GM12872 (cell line): ENCODE data around the gene MED13L.

Source experiments
- TF ChIP-seq, protein P1 (sequence below): IDR thresholded peaks from 3 replicates; pipeline ENCODE4 v1.5.1; 2011; ENCODE audit warnings: low read depth, mild to moderate bottlenecking, low read length, moderate library complexity; ENCODE audit not compliant: insufficient read depth

Gene MED13L

DNA sequence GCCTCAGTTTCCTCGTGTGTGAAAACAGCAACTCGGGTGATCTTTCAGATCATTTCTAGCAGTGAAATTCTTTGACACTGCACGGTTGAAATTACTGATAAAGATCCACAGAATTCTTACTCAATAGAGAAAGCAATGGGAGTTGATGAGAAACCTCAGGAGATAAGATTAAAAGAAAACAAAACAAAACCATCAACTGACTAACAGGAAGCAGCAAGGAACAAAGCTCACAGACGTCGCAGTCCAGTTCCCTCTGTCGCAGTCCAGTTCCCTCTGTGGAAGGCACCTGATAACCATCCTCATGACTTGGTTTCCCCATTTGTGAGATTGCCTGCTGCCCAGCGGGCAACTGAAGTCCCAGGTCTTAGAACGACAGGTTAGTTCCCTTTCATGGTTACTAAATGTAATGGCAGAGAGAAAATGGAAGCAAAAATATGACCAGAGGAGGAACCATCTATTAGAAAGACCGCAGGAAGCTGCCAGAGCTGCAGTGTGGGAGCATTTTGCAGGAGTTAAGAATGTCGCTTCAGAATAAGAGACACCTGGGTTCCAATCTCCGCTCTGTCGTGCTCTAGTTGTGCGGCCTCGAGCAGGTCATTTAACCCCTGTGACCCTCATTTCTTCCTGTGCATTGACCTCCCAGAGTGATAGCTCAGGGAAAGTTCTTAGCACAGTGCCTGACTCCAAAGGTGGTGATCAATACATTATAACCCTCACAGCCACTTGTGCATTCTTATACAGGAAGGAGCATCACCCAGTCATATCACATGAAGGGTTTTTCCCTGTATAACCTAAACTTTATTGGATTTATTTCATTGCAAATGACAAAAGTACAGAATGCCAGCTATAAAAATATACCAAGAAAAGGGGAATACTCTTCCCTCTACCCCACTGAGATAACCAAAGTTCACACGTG lies 5.1 kb upstream of the MED13L start:
- TF ChIP-seq, protein P1, sequence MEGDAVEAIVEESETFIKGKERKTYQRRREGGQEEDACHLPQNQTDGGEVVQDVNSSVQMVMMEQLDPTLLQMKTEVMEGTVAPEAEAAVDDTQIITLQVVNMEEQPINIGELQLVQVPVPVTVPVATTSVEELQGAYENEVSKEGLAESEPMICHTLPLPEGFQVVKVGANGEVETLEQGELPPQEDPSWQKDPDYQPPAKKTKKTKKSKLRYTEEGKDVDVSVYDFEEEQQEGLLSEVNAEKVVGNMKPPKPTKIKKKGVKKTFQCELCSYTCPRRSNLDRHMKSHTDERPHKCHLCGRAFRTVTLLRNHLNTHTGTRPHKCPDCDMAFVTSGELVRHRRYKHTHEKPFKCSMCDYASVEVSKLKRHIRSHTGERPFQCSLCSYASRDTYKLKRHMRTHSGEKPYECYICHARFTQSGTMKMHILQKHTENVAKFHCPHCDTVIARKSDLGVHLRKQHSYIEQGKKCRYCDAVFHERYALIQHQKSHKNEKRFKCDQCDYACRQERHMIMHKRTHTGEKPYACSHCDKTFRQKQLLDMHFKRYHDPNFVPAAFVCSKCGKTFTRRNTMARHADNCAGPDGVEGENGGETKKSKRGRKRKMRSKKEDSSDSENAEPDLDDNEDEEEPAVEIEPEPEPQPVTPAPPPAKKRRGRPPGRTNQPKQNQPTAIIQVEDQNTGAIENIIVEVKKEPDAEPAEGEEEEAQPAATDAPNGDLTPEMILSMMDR: no peak

DNA sequence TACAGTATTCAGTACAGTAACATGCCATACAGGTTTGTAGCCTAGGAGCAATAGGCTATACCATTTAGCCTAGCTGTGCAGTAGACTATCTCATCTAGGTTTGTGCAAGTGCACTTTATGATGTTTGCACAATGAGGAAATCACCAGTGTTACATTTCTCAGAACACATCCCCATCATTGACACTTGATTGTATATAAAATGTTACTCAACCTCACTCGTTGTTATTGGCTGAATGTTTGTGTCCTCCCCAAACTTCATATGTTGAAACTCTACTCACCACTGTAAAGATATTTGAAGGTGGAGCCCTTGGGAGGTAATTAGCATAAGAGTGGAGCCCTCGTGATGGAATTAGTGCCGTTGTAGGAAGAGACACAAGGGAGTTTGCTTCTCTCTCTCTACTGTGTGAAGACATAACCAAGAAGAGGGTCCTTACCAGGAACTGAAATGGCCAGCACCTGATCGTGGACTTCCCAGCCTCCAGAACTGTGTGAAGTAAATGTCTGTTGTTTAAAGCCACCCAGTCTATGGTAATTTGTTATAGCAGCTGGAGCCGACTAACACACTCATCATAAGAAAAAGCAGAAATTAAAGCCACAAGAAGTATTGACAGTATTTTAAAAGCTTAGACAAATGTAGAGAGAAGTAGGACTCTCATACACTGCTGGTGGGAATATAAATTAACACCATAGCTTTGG lies 3.2 kb upstream of the MED13L start:
- TF ChIP-seq, protein P1: no peak

DNA sequence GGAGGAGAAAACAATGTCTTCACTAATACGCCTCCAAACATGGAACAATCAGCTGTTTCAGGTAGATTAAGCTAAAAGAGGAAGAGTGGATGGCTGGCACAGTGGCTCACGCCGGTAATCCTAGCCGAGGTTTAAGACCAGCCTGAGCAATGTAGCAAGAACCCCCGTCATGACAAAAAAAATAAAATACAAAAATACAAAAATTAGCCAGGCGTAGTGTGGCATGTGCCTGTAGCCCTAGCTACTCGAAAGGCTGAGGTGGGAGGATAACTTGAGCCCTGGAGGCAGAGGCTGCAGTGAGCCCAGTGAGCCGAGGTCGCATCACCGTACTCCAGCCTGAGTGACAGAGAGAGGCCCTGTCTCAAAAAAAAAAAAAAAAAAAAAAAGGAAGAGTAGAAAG lies 1.2 kb upstream of the MED13L start:
- TF ChIP-seq, protein P1: no peak

DNA sequence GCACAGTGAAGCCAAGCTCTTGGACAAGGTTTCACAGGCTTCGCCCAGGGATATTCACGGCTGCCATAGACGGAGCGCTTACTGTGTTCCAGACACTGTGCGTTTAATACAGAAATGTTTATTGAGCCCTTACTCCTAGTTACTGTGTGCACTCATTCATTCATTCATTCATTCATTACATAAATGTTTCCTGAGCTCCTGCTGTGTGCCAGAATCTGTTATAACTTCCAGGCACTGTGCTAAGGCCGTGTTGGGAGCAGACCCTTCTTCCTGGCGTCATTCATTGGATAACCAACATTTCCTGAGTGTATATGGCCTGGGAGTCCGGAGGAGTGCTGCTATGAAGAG lies 760 bp upstream of the MED13L start:
- TF ChIP-seq, protein P1: no peak

DNA sequence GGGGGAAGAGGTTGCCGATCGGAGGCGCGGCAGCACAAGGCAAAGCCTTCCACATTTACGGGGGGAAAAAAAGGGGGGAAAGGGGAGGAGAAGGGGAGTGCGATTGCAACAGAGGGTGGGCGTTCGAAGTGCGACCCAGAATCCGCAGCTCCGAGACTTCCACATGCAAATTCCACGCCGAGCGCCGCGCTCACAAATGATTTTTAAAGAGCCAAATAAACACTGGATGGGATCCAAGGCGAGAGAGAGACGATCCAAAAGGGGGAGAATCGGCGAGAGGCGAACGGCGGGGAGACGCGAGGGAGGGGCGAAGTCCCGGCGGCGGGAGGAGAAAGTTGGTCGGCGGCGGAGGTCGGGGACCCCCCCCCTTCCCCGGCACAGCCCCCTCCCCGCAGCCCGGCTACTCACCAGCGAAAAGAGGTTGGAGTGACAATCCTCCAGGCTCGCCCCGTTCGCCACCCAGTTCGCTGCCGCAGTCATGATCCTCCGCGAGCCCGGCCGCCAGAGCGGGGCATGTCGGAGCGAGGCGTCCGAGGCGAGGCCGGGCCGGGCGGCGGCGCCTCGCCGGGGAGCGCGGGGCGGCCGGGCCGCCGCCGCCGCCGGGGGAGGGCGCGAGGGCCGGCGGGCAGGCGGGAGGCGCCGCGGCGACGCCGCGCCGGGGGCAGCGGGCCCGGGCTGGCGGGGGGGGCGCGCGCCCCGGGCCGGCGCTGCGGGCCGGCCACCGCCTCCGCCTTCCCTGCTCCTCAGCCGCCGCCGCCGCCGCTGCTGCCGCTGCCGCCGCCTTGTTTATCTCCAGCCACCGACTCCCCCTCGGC lies 634 bp downstream of the MED13L start:
- TF ChIP-seq, protein P1: no peak

DNA sequence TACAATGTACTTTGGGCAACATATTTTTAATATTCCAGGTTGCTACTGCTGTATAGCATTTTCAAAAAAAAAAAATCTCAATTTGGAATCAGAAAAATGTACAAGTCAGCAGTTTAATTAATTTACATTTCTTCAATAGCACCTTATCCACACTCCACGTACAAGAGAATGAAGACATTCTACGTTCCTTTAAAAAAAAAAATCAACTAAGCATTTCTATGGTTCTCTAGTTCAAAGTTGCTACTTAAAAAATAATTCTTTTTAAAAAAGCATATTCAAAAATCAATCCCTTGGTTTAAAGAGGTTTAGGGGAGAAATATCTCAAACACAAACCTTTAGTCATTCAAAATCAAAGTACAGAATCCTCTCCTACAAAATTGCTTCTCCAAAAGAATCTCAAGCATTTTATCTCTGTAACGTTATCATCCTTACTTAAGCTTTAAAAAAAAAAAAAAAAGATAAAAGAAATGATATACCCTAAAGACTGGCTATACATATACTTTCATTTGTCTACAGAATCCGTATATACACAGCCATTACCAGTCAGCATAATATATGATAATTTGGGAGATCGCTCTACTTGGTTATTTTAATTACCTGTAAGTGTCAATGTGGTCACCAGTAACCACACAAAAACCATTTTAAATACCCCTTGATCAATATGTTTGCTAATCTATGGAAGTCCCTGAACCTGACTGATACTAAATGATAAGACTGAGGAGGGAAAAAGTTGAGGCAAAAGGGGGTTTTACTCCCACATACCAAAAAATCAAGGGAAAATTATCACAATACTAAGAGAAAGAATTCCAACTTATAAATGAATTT lies 2.7 kb downstream of the MED13L start:
- TF ChIP-seq, protein P1: no peak
